ENCODE measurements around the gene TMTC2.

TMTC2 gene

GRCh38 chr12:83036847-83037246, 350.1 kb downstream of the TMTC2 start:
- no peak for DNase-seq

- DNase-seq = no peak
These were observed 352.7 kb downstream of the TMTC2 start for GRCh38 chr12:83039413-83039812.

GRCh38 chr12:83040339-83040738, 353.6 kb downstream of the TMTC2 start:
- no peak for DNase-seq

- no peak for DNase-seq
These were observed 354.3 kb downstream of the TMTC2 start for GRCh38 chr12:83040991-83041390.

GRCh38 chr12:83042441-83043200, 355.9 kb downstream of the TMTC2 start:
- no peak for DNase-seq

- DNase-seq = no peak
These were observed 358.0 kb downstream of the TMTC2 start for GRCh38 chr12:83044736-83045135.

- no peak for DNase-seq
These were observed 359.3 kb downstream of the TMTC2 start for GRCh38 chr12:83046019-83046418.

- DNase-seq = no peak
These were observed 362.6 kb downstream of the TMTC2 start for GRCh38 chr12:83049306-83049705.

- DNase-seq = no peak
These were observed 366.3 kb downstream of the TMTC2 start for GRCh38 chr12:83052890-83053541.

GRCh38 chr12:83057436-83057835, 370.7 kb downstream of the TMTC2 start:
- no peak for DNase-seq

- no peak for DNase-seq
These were observed 372.4 kb downstream of the TMTC2 start for GRCh38 chr12:83059107-83059506.

GRCh38 chr12:83065562-83065961, 378.9 kb downstream of the TMTC2 start:
- no peak for DNase-seq

GRCh38 chr12:83067981-83068380, 381.3 kb downstream of the TMTC2 start:
- no peak for DNase-seq

- no peak for DNase-seq
These were observed 387.7 kb downstream of the TMTC2 start for GRCh38 chr12:83074358-83074894.

GRCh38 chr12:83075471-83075870, 388.8 kb downstream of the TMTC2 start:
- DNase-seq = no peak

GRCh38 chr12:83077041-83077440, 390.3 kb downstream of the TMTC2 start:
- no peak for DNase-seq

GRCh38 chr12:83082690-83083276, 396.1 kb downstream of the TMTC2 start:
- no peak for DNase-seq

- DNase-seq = no peak
These were observed 396.9 kb downstream of the TMTC2 start for GRCh38 chr12:83083616-83084015.

GRCh38 chr12:83084516-83085234, 398.0 kb downstream of the TMTC2 start:
- DNase-seq = no peak

- DNase-seq = no peak
These were observed 399.3 kb downstream of the TMTC2 start for GRCh38 chr12:83086023-83086422.

GRCh38 chr12:83089575-83089974, 402.9 kb downstream of the TMTC2 start:
- no peak for DNase-seq

GRCh38 chr12:83092129-83092528, 405.4 kb downstream of the TMTC2 start:
- peak; percentile 26 to 66 for DNase-seq

- no peak for DNase-seq
These were observed 405.9 kb downstream of the TMTC2 start for GRCh38 chr12:83092606-83093005.
